ENCODE measurements around the gene EMILIN1. TPM values are rescaled to one million over a fixed set of nuclear protein-coding genes. Genes with fewer than 3 reads are reported as not detected.

The EMILIN1 gene
- total RNA-seq, 4 donors from 2014 or later: 6.2 to 27.8 (median 9.9) TPM

DNA sequence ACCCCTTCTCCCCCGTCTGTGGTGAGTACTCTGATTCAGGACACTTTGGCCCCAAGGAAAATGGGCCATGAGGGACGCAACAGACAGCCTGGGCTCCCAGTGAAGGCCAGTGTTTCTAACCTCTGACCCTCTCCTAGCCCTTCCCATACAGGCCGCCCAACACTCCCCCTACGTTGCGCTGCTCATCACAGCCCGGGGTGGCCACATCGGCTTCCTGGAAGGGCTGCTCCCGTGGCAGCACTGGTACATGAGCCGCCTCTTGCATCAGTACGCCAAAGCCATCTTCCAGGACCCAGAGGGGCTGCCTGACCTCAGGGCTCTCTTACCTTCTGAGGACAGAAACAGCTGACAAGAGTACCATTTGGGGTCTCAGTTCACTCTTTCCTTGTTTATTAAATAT is 52.0 kb downstream of the EMILIN1 start:
- H3K27me3 ChIP-seq: no peaks in the 10 kb centered on the region
- peaks cover 12 to 28% (median 13%) of the 10 kb centered on the region in 3 donors for H3K4me1 ChIP-seq
- H3K27ac ChIP-seq: no peak overlapping the region
- TF ChIP-seq, protein P1, sequence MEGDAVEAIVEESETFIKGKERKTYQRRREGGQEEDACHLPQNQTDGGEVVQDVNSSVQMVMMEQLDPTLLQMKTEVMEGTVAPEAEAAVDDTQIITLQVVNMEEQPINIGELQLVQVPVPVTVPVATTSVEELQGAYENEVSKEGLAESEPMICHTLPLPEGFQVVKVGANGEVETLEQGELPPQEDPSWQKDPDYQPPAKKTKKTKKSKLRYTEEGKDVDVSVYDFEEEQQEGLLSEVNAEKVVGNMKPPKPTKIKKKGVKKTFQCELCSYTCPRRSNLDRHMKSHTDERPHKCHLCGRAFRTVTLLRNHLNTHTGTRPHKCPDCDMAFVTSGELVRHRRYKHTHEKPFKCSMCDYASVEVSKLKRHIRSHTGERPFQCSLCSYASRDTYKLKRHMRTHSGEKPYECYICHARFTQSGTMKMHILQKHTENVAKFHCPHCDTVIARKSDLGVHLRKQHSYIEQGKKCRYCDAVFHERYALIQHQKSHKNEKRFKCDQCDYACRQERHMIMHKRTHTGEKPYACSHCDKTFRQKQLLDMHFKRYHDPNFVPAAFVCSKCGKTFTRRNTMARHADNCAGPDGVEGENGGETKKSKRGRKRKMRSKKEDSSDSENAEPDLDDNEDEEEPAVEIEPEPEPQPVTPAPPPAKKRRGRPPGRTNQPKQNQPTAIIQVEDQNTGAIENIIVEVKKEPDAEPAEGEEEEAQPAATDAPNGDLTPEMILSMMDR (IDR thresholded peaks at IDR 0.05): no peak
- no peak for TF ChIP-seq POLR2A (IDR thresholded peaks at IDR 0.05)
- no peak for DNase-seq
- H3K9me3 ChIP-seq: no peaks in the 10 kb centered on the region
- no peak overlapping the region for H3K4me3 ChIP-seq
- intact Hi-C loops (cut with DNase I): no loop called here
- H3K36me3 ChIP-seq: peaks cover 15 to 39% (median 22%) of the 10 kb centered on the region in 3 donors
- WGBS, 2 donors: 87 to 90% methylated on average over 4 to 9 of the region's 10 CpGs

DNA sequence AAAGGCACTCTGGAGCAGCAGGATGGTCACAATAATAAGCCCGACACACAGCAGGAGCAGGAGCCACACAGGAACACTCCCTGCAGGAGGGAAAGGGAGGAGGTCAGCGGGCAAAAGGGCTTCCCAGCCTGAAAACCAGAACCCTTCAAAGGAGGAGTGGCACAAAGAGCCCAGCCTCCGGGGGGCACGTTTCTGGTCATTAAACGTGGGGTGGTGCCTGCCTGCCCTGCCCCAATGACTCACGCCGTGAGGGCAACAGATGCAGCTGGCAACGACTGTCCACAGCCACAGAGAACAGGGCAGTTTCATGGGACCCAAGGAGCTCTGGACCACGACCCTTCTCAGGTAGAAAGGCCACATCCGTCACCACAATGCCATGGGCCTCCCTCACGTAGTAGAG is 53.0 kb downstream of the EMILIN1 start:
- Histone ChIP-seq H3K4me1 (peaks cover 12 to 28% (median 13%) of the 10 kb centered on the region in 3 donors), H3K27me3 (no peaks in the 10 kb centered on the region), H3K27ac (no peak overlapping the region), H3K9me3 (no peaks in the 10 kb centered on the region), H3K36me3 (peaks cover 15 to 39% (median 22%) of the 10 kb centered on the region in 3 donors), H3K4me3 (no peak overlapping the region)
- TF ChIP-seq, protein P1 (IDR thresholded peaks at IDR 0.05): no peak
- no peak for TF ChIP-seq POLR2A (IDR thresholded peaks at IDR 0.05)
- no peak for DNase-seq
- 72 to 89% methylated on average over 7 to 8 of the region's 11 CpGs for WGBS, 2 donors
- intact Hi-C loops (cut with DNase I): no loop called here

DNA sequence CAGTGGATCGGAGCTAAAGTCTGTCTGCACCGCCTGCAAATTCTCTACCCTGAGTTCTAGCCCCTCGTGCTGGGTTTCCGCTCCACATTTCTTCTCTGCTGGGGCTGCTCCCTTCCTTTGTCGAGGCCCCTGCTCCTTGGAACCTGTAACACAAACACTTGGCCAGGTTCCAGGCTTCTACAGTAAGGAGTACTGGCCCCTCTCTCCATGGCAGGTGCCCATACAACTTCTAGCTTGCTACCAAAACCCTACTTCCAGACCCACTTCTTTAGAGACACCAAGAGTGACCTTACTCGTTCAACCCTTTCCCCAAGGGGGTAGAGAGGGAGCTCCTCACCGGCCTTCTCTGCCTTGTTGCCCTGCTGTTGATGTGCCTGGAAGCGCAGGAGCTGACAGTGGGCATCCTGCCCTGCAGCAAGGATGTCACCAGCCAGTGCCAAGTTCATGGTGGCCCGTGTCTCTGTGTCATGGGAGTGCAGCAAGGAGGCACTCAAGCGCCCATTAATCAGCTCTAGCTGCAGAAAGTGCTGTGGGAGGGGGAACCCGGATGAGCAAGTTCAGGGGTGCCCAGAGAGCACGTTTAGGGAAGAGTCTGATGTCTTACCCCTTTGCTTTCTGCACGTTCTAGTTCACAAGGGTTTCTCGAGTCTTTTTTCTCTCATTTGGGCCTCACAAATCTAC is 54.9 kb downstream of the EMILIN1 start:
- intact Hi-C loops (cut with DNase I): no loop called here
- peak overlapping the region; percentile 62 to 97 (median 94) for H3K4me3 ChIP-seq
- no peaks in the 10 kb centered on the region for H3K27me3 ChIP-seq
- 39 to 41% methylated on average over 14 of the region's 14 CpGs for WGBS, 2 donors
- no peak for DNase-seq
- peaks cover 12 to 28% (median 13%) of the 10 kb centered on the region in 3 donors for H3K4me1 ChIP-seq
- TF ChIP-seq POLR2A (IDR thresholded peaks at IDR 0.05): no peak
- TF ChIP-seq, protein P1 (IDR thresholded peaks at IDR 0.05): no peak
- H3K36me3 ChIP-seq: peaks cover 15 to 39% (median 22%) of the 10 kb centered on the region in 3 donors
- peak overlapping the region in 3 of 4 donors; percentile 86 to 95 (median 89) for H3K27ac ChIP-seq
- no peaks in the 10 kb centered on the region for H3K9me3 ChIP-seq

DNA sequence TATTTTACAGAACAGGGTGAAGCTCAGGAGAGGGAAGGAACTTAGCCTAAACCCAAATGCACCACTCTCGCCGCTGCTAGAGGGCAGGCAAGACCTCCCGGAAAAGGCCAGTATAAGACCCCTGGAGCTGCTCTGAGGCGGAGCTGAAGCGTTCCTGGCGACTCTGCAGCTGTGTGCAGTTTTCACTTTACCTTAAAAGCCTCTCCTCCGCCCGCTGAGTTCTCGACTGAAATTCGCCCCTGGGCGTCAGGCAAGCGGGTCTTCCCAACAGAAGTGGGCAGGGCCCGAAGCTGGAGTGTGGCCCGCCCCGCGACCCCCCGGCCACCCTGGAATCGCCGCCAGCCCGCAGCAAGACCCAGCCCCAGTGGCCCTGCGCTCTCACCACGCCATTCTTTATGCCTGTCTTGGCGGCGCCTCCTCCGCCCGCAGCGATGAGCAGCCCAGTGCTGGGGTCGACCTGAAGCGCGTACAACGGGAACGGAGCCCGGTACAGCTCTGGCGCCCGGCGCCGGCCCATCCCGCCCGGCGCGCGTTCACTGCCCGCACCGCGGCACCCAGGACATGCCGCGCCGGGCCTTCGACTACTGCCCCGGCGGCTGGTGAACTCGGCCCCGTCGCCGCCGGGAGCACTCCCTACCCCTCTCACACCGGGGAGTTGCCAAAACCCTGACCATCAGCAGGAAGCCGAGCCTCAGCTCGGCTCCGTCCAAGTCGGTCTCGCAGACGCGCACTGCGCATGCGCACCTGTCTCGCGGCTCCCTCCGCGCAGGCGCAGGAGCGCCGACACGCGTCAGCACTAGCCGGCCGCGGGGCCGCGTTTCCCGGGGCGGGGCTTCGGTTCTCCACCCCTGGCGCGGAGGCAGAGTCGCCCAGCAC is 55.7 kb downstream of the EMILIN1 start, which contains the start of gene PREB:
PREB (minus strand) TSS at position 732 of the 876 bp plus-strand sequence; CDS start at position 517, 215 bp downstream.
- no peaks in the 10 kb centered on the region for H3K9me3 ChIP-seq
- no peaks in the 10 kb centered on the region for H3K27me3 ChIP-seq
- peak; percentile 80 for DNase-seq
- H3K27ac ChIP-seq: peak within 1 kb of the TSS; percentile 86 to 95 (median 90)
- 0% methylated on average over 6 to 21 of the region's 86 CpGs for WGBS, 2 donors
- intact Hi-C loops (cut with DNase I): no loop called here
- H3K4me1 ChIP-seq: peaks cover 12 to 28% (median 13%) of the 10 kb centered on the region in 3 donors
- TF ChIP-seq, protein P1 (IDR thresholded peaks at IDR 0.05): peak in 1 of 6 experiments; percentile 27
- peak in 3 of 4 donors; percentile 66 to 93 (median 82) for TF ChIP-seq POLR2A (IDR thresholded peaks at IDR 0.05)
- peaks cover 15 to 39% (median 22%) of the 10 kb centered on the region in 3 donors for H3K36me3 ChIP-seq
- peak within 1 kb of the TSS; percentile 62 to 97 (median 94) for H3K4me3 ChIP-seq
